Suppressor macrophage treated with lipopolysaccharide for 4 hours (primary cell): ENCODE measurements around the gene AUH.
A peak's percentile ranks its signal among the peaks of the same experiment; 100 is the strongest.
"Not testable (repeated sequence)": the region's sequence is repeated elsewhere in the genome, so short reads cannot be mapped to it uniquely, and the experiment has no call there.

Source experiments
- DNase-seq: peaks from one replicate; pipeline ENCODE4 v3.0.0-alpha.2; 2020

The AUH gene, protein sequence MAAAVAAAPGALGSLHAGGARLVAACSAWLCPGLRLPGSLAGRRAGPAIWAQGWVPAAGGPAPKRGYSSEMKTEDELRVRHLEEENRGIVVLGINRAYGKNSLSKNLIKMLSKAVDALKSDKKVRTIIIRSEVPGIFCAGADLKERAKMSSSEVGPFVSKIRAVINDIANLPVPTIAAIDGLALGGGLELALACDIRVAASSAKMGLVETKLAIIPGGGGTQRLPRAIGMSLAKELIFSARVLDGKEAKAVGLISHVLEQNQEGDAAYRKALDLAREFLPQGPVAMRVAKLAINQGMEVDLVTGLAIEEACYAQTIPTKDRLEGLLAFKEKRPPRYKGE

DNA sequence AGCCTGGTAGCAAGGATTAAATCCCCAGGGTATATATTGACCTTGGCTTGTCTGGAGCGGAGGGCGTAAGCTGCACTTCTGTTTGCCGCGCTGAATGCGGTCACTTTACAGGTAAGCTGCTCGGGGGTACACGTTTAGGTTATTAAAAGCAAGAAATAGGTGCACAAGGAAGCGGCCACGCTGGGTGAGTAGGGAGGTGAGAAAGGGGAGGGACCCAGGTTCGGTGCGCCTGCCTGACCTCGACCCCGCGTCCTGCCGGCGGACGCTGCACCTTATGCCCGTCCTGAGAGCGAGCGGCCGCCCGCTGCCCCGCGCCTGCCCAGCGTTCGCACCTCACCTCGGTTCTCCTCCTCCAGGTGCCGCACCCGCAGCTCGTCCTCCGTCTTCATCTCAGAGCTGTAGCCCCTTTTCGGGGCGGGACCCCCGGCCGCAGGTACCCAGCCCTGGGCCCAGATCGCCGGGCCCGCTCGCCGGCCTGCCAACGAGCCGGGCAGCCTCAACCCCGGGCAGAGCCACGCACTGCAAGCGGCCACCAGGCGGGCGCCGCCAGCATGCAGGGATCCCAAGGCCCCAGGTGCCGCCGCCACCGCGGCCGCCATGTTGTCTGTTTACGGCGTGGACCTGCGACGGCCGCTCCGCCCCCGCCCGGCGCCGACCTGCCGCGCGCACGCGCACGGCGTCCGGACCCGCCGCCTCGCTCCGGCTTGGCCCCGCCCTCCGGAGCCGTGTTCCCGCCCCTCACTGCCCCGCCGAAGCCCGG, at the start of gene AUH:
AUH (minus strand) TSS at position 628 of the 760 bp plus-strand sequence; CDS start at position 599, 29 bp downstream.
- peak; percentile 93 for DNase-seq

DNA sequence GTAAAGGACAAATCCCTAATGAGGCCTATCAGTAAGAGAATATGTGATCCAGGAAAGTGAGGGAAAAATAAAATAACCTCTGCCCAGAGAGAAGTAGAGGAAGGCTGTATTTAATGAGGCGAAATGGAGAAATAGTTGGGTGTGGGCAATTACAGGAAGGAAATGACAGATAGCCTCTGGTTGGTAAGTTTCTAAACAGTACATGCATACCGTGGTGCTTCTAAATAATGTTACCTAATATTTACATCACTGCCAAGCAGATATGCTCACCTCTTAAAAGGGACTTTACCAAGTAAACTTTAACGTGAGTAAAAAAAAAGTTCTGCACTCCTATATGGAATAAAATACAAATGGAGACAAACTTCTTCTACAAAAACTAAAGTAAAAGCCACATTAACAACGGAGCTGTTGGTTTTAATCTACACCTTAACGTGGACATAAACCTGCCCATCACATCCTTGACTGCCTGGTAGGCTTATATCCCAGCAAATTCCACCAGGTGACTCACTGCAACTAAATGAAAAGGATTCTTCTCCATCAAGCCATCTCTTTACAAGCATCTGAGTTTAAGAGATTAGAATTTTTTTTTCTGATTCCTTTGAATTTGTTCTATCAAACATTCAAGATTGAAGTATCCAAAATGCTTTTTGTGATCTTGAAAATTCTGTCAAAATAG, 49.5 kb upstream of the AUH start:
- peak; percentile 72 for DNase-seq

DNA sequence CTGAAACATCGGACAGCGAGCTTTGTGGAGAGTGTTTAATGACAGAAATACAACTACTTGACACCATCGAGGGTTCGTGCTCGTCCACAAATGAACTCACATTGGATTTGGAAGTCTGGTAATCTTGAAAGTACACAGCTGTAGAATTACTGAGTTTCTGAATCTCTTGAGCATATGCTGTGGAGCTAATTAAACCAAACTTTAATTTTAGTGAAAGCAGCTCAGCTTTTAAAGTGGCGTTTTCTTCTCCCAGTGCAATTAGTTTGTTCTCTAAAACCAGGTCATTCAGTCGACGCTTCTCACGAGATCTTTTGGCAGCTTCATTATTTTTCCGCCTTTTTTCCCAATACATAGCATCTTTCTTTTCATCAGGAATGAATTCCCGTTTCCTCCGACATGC, 48.4 kb upstream of the AUH start:
- no peak for DNase-seq

DNA sequence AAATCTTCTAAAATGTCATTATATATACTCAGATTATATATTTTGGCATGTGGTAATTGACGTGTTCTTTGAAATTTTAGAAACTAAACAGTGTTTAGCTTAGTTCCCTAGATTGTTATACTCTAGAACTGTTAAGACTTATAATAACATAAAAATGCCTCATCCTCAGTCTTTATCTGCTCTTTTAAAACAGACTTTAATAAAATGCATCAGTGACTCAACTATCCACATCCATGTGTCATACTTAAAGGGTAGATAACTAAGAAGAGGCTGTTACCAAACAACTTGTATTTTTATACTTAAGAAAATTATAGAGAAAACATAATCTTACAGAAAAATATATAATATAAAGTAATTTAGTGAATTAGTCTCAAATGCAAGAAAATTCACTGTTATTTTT, 46.8 kb upstream of the AUH start:
- DNase-seq = no peak

DNA sequence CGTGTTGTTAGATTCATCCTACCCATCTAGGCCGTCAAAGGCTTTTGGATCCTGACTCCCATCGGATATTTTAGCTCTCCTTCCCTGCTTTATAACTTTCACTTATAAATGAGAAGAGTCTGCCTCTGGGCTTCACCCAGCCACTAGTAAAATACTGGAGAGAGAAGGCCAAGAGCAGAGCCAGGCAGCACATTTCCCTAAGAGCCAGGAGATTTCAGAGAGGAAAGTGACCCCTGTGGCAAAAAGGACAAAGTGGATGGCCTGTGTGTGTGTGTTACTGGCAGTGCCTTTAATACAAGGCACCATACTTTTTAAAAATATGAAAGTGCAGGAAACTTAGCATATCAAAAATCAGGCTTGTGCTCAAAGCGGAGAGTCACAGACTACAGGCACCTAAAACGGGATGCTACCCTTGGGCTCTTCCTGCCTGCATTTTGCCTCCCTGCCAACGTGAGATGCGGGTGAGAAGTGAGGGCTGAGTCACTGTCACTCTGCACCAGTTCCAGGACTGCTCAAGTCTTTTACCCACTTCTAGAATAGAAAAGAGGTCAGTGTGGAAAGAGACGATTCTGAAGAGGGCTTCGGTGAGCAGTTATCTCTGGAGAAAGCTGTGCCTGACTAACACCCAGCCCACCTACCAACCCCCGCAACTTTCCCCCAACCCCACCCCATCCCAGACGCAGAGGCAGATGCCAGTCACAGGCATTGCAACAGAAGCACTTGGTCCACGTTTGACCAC, 46.0 kb upstream of the AUH start:
- peak; percentile 46 for DNase-seq

DNA sequence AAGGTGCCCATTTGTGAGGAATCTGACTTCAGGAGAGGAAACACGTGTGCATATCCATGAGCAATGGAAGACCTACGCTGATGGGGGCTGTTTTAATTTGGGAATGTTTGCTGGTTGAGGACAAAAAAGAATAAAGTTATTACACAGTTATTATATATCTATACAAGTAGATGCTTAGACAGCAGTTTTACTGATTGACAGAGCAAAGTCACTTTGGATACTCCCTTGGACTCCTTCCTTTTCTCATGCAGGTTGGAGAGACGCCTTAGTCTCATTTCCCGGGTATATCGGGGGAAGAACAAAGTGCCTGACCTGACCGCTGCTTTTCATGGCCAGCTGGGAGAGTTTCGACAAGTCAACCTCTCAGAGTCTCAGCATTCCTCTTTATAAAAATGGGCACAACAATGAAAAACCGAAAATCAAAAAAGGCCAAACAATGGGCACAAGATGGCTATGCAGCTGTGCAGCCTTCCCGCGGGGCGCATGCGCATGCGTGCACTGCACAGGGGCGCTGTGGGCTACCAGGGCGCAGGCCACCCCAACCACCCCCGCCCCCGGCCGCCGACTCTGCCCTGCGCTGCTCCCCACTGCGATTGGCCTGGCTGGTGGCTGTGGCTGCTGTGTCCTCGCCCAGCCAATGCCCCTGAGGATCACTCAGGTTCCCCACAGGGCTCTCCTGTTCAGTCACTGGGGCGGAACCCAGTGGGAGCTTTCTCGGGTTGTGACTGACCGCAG, 43.8 kb upstream of the AUH start:
- no peak for DNase-seq

DNA sequence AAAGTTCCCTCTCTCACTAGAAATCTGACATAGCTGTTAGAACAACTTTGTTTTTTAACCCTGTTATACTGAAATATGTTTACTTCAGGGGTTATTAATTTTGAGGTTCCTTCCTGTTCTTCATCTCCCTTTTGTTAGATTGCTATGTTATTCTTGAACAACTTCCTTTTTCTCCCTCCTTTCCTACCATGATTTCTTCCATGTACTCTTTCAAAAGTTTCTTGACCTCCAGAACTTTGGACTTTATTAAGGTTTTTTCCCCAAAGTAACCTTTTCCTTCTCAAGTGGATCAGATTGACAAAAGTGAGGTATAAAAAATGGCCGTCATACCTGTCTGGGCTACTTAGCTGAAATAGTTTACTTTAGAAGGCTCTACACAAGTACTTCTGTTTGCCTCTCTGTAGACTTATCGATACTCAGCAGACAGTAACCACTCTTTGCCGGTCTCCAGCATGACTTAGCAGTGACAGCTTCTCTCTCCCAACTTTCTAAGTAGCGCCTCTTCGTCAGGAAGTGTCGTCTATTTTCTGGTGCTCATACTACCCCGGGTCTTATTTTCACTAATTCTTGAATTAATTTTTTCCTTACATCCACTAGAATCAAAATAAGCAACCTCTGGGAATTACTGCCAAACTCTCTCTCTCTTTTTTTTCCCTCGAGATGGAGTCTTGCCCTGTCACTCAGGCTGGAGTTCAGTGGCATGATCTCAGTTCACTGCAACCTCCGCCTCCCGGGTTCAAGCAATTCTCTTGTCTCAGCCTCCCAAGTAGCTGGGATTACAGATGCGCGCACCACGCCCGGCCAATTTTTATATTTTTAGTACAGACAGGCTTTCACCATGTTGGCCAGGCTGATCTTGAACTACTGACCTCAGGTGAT, 42.2 kb upstream of the AUH start:
- no peak for DNase-seq

DNA sequence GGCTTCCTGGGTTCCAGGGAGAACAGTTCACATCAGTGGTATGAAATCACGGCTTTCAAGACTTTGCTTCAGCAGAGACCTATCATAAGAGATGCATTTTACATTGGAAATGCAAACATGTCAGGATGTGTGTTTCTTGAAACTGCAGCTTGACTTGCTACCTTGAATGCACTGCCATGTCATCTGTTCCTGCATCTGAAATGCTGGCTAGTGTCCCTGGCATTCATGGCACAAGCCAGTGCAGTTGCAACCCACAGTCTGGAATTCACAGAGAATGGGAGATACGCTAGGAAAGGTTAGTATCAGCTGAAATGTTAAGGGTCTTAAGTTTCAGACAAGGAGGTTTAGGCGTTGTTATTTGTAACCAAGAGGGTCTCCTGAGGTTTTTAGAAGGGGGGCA, 37.2 kb upstream of the AUH start:
- no peak for DNase-seq

DNA sequence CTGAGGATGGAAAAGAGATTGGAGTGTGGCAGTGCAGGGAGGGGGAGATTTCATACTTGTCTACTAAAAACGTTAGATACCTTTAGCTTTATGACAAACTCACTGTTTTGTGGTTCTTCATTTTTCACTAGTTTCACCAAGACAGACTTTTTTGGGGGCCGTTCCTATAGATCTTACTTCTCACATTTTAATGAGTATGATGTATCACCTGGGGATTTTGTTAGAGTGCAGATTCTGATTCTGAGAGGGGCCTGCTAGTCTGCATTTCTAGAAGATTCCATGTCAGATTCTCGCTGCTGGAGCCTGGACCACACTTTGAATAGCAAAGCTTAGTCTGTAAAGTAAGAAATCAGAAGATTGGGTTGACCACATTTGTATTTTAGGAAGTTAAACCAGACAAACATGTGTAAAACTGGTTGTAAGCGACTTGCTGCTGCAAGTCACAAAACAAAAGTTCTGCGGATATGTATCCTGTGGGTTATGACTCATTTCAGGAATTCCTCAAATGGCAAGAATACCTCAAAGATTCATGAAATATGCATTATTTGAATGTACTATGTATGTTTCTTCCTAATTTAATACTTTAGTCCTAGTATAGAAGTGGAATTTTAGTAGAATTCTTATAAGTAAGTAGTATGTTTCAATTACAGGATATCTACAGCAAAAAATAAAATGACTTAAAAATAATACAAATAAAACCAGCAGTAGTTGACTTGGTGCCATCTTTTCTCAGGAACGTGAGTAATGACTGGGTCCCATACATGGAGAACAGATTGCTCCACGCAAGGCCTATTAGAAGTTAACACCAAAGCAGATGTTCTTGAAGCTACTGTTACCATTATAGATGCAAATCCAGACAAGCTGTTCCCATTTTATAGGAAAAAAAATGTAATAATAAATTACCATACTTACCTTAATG, 34.1 kb upstream of the AUH start:
- peak; percentile 68 for DNase-seq

DNA sequence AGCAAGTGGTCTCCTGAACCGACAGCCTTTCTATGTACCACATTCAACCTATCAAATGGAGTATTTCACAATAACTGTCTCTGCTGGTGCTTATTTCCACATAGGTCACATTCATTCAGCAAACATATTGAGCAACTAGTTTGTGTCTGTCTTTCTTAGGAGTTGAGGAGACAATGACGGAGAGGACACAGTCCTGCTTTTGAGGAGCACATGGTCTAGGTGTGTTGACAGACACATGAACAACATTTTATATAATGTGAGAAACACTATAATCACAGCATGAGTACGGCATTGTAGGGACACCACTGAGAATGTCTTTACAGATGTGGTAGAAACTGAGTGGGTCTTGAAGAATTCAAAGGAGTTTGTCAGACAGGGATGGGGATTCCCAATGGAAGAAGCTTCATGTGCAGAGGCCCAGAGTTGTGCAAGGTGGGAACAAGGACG, 33.4 kb upstream of the AUH start:
- peak; percentile 84 for DNase-seq

DNA sequence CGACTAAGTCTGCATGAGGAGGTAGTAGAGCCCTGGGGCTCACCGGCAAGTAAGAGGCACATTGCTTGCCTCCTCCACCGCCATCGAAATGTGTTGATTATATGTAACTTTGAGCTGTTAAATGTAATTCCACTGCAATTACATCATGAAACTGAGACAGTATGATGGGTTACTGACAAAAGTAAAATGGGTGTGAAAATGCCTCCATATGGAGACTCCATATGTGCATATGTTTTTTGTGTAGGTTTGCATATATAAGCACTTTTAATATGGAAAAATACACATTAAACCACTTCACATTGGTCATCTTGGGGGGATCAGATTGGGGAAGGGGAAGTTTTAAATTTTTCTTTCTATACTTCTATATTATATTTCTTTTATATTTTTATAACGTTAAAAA, 32.1 kb upstream of the AUH start:
- DNase-seq = no peak

DNA sequence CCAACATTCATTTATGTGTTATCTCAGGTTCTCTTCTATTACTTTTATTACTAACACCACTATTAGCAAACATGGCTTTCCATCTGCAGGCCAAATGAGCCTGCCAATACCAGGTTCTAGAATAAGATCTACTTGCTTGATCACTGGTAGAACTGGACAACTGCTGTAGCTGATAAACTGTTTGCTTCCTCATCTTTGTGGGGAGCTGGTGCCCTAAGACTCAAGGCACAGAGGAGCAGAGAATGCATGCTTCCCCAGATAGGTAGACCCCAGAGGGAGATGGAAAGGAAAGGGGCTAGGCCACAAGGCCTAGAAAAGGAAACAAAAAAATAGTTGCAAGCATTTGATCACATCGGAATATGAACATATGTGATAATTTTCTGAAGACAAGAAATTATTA, 30.7 kb upstream of the AUH start:
- DNase-seq = no peak

DNA sequence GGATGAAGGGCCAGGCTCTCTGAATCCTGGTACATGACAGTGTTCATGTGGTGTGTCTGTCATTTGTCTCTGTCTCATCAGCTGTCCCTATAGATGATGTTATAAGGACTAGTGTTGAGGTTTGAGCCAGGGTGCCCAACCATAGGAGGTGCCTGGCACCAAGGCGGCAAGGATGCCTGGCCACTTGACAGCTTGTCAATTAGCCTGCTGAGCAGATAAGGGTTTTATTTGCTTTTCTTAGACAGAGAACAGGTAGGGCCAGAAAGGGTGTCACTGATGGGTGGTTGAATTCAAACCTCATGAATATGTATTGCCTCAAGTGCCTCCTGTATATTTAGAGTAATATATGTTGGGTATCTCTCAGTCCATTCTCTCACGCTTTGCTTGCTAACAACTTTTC, 30.1 kb upstream of the AUH start:
- DNase-seq = no peak

DNA sequence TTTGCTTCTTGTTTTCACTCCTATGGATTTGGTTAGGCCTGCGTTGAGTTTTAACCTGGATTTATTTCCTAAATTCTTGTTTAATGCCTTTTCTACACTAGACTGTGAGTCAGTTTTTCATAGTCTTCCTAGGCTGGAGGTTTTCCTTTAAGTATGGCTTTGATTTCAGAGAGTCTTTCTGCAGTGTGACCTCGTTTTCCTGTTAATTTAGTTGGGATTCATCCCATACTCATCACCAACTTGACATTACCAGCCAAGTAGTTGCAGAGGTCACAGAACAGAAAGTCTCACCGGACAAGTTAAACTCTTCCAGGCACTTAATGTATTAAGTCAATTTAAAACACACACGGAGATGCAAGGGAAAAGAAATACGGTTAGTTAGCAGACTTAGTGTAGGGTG, 29.7 kb upstream of the AUH start:
- DNase-seq = no peak

DNA sequence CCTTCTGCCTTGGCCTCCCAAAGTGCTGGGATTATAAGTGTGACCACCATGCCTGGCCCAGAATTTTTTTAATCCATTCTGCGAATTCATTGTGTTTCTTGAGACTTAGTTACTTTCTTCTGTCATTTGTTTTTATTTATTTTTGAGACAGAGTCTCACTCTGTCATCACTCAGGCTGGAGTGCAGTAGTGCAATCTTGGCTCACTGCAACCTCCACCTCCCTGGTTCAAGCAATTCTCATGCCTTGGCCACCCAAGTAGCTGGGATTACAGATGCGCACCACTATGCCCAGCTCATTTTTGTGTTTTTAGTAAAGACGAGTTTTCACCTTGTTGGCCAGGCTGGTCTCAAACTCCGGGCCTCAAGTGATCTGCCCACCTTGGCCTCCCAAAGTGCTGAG, 28.0 kb upstream of the AUH start:
- DNase-seq = not testable (repeated sequence)

DNA sequence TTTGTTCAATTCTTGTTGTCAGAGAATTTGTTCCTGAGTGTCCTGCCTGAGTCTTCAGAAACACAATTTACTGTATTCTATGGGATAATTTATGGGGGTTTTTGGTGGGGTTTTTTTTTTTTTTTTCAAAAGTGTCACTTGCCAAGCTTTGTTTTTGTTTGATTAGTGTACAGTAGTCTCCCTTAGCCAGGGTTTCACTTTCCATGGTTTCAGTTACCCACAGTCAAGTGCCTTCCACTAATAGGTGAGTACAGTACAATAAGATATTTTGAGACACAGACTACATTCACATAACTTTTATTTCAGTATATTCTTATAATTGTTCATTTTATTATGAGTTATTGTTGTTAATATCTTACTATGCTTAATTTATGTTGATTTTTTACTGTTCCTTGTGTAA, 25.0 kb upstream of the AUH start:
- no peak for DNase-seq

DNA sequence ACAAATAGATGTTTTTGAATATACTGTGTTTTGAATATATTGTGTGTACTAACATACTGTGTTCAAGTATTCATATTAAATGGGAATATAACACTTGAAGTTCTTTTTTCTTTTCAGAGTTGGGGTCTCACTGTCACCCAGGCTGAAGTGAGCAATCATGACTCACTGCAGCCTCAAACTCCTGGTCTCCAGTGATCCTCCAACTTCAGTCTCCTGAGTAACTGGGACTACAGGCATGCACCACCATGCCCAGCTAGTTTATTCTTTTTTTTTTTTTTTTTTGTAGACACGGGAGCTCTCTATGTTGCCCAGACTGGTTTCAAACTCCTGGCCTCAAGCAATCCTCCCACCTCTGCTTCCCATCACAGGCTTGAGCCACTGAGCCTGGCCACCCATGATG, 23.2 kb upstream of the AUH start:
- no peak for DNase-seq

DNA sequence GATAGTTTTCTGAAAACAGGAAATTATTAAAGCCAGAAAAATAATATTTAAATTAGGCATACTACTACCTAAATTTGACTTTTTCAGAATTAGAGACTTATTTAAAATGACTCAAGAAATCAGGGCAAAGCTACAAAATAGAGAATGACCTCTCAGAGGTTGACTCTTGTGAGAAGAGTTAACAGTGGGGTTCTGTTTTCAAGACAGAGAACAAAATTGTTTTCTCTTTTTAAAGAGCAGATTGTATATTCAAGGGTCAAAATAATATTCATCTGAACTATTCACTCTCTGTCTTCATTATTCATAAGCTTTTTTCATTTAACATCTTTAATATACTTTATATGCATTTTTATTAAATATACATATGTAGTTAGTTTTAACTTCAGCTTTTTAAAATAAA, 21.9 kb upstream of the AUH start:
- no peak for DNase-seq

DNA sequence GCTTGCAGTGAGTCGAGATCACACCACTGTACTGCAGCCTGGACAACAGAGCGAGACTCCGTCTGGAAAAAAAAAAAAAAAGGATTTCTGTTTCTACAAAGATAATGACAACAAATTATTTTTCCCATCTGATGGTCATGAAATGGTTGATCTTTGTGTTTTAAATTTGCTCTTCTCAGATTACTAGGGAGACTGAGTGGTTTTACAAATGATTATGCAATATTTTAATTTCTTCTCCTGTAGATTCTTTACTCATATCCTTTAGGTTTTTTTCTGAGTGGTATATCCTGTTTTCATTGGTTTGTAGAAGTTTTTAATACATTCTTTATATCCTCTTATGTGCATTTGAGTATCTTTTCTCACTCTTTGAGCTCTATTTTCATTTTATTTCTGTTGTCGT, 20.6 kb upstream of the AUH start:
- DNase-seq = no peak

DNA sequence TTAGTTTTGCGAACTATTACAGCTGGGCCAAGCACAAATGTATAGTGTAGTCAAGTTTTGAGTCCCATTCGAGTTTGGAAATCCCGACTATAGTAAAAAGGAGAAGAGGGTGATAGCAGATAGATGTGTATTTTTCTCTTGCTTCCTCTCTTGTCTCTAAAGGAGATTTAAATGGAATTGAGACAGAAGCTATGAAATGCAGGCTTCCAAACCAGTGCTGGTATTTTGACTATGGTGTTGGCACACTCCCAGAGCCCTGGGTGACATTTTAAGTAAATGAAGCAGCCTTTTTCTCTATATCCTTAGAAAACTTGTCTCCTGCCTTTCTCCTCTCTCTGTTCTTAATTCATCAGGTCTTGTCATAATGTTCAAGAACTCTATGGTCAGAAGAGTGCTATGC, 17.7 kb upstream of the AUH start:
- no peak for DNase-seq
